ENCODE results near the gene SORT1.
A peak's percentile ranks its signal among the peaks of the same experiment; 100 is the strongest.
"Not testable (repeated sequence)": the region's sequence is repeated elsewhere in the genome, so short reads cannot be mapped to it uniquely, and the experiment has no call there.

SORT1 gene

DNA sequence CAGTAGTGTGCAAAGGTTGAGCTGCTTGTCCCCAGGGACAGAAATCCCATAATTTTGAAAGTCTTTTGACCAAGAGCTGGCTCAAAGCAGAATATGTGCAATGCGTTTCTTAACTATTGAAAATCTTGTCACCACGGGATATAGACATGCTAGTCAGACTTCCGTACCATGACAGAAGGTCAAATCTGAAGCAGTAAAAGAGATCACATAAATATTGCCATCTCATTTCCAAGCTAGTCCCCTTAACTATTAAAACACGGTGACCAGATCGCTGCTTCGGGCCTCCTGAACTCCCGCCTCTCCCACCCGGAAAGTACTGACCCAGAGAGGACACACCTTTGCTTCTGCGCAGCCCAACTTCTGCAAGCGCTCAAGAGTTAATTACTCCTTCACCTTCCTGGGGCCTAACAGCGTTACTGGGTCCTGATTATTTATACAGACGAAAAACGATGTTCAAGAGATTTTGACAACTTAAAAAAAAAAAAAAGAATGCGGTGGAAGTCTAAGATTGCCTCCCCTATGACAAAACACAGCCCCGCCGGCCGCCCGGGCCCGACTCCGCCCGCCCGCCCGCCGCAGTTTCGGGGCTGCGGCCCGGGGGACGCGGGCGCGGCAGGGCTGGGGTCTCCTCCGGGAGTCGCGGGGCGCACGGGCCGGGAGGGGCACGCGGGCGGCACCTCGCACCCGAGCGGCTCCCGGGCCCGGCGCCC is 692 bp downstream of the SORT1 start:
- DNase-seq (ENCODE audit: low read depth) = peak; percentile 13
- TF ChIP-seq, protein P1, sequence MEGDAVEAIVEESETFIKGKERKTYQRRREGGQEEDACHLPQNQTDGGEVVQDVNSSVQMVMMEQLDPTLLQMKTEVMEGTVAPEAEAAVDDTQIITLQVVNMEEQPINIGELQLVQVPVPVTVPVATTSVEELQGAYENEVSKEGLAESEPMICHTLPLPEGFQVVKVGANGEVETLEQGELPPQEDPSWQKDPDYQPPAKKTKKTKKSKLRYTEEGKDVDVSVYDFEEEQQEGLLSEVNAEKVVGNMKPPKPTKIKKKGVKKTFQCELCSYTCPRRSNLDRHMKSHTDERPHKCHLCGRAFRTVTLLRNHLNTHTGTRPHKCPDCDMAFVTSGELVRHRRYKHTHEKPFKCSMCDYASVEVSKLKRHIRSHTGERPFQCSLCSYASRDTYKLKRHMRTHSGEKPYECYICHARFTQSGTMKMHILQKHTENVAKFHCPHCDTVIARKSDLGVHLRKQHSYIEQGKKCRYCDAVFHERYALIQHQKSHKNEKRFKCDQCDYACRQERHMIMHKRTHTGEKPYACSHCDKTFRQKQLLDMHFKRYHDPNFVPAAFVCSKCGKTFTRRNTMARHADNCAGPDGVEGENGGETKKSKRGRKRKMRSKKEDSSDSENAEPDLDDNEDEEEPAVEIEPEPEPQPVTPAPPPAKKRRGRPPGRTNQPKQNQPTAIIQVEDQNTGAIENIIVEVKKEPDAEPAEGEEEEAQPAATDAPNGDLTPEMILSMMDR (IDR thresholded peaks at IDR 0.05; ENCODE audit: insufficient read depth, low read depth, low read length, missing control alignments) = no peak

DNA sequence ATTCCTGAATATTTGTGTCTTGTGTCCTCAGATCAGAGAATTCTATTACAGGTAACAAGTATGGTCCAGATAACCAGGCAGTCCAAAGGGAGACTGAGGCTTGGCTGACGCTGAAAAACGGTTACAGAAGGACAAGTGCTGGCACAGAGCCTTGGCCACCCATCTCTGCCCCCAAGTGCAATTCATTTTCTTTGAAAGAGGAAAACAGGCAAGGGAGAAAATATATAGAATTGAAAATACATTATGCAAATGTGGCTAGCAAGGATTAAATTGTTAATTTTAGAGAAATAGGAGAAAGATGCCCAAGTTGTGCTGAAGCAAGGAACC is 1.2 kb downstream of the SORT1 start:
- DNase-seq (ENCODE audit: low read depth) = no peak
- TF ChIP-seq, protein P1 (IDR thresholded peaks at IDR 0.05; ENCODE audit: insufficient read depth, low read depth, low read length, missing control alignments) = no peak
- peak overlapping the region; percentile 46 for H3K4me3 ChIP-seq (ENCODE audit: low read length)

More for the DNA sequence above, 692 bp downstream of the SORT1 start:
- peak overlapping the region; percentile 52 for H3K4me3 ChIP-seq (ENCODE audit: low read length)

DNA sequence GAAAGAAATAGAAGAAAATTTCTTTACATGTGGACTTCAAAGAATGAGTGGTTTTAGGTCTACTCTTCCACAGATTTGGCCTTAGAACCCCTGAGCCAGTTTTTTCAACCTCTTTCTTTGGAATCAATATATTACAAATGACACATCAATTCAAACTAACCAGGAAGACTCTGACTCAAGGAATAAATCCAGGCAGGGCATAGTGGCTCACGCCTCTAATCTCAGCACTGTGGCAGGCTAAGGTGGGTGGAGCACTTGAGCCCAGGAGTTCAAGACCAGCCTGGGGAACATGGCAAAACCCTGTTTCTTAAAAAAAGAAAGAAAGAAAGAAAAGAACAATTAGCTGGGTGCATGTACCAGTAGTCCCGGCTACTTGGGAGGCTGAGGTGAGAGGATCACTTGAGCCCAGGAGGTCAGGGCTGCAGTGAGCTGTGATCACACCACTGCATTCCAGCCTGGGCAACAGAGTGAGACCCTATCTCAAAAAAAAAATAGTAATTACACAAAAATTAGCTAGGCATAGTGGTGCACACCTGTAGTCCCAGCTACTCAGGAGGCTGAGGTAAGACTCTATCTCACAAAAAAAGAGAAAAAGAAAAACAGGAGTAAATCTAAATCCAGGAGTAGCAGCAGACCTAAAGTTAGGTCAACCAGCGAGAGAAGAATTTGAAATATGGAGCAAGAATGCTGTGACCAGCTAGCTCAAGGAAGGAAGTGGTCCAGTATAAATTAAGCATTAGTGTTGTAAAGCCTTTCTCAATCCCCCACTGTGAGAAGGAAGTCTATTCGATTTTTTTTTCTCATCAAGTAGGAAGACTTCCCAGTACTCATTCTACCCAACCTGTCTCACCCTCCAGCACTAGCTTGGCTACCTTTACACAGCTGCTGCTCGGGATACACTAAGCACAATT is 1.9 kb downstream of the SORT1 start:
- peak; percentile 36 for DNase-seq (ENCODE audit: low read depth)
- no peak overlapping the region for H3K4me3 ChIP-seq (ENCODE audit: low read length)
- TF ChIP-seq, protein P1 (IDR thresholded peaks at IDR 0.05; ENCODE audit: insufficient read depth, low read depth, low read length, missing control alignments) = no peak

DNA sequence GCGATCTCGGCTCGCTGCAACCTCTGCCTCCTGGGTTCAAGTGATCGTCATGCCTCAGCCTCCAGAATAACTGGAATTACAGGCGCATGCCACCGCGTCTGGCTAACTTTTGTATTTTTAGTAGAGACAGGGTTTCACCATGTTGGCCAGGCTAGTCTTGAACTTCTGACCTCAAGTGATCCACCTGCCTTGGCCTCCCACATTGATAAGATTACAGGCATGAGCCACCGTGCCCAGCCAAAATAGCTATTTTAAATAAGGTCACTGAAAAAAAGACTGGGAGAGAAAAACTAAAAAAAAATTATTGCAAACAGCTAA is 2.5 kb downstream of the SORT1 start:
- not testable (repeated sequence) for DNase-seq (ENCODE audit: low read depth); H3K4me3 ChIP-seq (ENCODE audit: low read length)

DNA sequence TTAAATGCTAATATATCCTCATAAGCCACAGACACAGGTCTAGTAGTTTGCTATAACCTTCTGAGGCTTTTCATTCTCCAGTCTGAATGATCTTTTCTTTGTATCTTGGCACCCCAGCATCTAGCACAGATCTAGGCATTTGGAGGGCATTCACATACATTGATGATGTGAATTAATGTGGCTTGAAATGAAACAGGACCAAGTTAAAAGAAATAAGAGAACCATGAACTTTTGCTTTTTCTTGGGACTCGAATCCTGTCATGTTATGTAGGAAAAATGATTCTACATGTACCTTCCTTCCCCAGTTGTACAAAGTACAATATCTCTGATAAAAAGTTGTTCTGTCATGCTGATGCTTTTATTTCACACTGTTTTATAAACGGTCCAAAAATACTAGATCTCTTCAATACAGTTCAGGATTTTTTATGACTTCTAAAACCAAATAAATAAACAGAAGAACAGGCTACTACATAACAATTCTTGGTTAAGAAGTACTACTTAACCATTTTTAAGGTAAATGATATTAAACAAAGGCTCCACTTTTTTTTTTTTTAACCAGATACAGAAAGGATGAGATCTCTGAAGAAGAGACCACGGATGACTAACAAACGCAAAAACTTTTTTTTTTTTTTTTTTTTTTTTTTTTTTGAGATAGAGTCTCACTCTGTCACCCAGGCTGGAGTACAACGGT is 3.0 kb downstream of the SORT1 start:
- DNase-seq (ENCODE audit: low read depth) = no peak
- H3K4me3 ChIP-seq (ENCODE audit: low read length) = no peak overlapping the region
- TF ChIP-seq, protein P1 (IDR thresholded peaks at IDR 0.05; ENCODE audit: insufficient read depth, low read depth, low read length, missing control alignments) = no peak

DNA sequence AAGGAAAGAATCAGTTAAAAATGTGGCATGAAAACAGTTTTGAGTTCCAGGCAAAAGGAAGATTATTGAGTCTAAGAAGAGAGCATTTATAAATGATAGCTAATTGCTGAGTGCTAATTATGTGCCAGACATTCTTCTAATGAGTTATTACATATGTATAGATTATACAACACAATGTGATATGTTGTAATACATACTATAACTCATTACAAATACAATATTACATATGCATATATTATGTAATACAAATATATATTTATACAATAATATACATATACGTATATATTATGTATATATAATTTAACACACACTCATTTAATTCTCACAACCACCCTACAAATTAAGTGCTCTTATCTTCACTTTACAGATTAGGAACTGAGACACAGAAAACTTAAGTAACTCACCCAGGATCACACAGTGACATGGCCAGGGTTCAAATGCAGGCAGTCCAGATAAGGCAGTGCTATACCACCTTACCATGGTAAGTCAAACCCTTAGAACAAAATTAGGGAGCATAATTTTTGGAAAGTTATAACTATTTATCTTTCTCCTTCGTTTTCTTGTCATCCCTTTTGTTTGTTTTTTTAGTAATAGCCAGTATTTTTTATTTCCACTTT is 4.0 kb downstream of the SORT1 start:
- TF ChIP-seq, protein P1 (IDR thresholded peaks at IDR 0.05; ENCODE audit: insufficient read depth, low read depth, low read length, missing control alignments) = no peak
- no peak for DNase-seq (ENCODE audit: low read depth)
- no peak overlapping the region for H3K4me3 ChIP-seq (ENCODE audit: low read length)

Measured in epithelial cell of esophagus (primary cell).